ENCODE results near the gene SUPT3H.

- TF ChIP-seq CTCF (IDR thresholded peaks at IDR 0.05) (no peak), POLR2A (IDR thresholded peaks at IDR 0.05) (no peak)
Observed at GRCh38 chr6:45054610-45055009, 323.1 kb downstream of the SUPT3H start.

Measured in breast epithelium (tissue), 3 donors.